NCI-H1105 treated with DMSO at 0.1 percent for 48 hours (cell line): Measurements from ENCODE around the gene ZNF750.

Source experiments
- DNase-seq: peaks from one replicate; lab custom pipeline; 2025; lab: John Stamatoyannopoulos, UW

Gene ZNF750

DNA sequence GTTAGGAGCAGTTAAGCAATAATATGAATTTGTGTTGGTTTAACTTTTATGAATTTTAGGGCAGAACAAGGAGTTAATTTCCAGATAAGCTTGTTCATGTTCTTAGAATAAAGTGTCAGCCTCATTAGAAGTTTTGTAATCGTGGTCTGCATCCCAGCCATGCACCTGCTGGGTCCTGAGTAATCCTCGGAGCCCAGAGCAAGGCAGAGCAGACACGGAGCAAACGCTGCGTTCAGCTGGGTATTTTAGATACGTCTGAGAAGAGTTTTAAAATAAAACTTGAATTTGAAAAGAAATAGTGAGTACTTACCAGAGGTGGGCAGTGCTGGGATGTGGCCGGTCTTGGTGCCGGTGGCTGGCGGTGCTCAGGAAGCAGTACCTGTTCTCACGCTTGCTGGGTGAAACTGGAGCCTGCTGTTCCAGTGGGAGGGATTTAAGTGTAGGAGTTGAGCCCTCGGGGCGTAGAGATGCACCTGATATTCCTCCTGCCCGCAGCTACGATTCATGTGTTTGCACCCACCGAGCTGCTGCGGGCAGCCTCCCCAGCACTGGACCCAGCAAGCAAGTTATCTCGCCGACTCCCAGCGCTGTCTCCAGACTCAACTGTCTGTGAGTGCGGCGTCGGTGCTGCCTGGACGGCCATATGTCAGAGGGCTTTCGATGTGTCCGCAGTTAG, at the start of gene ZNF750:
TSS of gene ZNF750 (minus strand) at position 406 of the 676 bp plus-strand sequence. CDS start 7,568 bp downstream, outside the sequence.
- DNase-seq = no peak

GRCh38 chr17:82888583-82889495, 49.0 kb upstream of the ZNF750 start:
- no peak for DNase-seq

GRCh38 chr17:82887255-82888164, 47.7 kb upstream of the ZNF750 start:
- no peak for DNase-seq

- DNase-seq = no peak
Observed at GRCh38 chr17:82884970-82885353, 45.1 kb upstream of the ZNF750 start.

- DNase-seq = no peak
Observed at GRCh38 chr17:82884341-82884969, 44.6 kb upstream of the ZNF750 start.

DNA sequence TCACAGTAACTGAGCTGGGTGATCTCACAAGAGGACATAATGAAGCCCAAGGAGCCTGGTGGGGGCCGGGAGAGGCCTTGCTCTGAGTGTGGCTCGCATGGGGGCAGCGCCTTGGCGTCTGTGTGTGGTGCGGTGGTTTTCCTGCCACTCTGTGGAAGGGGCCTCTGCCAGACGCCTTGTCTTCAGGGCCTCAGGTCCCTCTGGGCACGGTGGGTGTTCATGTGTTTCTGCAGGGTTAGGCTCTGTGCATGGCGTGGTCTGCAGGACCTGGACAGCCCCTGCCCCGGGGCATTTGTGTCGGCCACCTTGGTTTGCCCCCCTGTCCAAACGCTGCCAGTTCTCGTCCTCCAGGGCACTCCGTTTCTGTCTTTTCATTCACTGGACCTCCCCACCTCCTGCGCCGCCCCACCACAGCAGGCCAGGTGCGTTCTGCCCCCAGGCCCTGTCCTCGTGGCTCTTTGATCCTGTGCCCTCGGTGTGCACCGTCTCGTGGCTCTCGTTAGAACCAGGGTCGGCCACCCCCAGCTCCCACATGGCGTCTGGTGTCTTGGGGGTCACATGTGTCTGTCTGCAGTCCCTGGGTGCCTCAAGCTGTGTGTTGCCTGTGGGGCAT, 43.7 kb upstream of the ZNF750 start:
- no peak for DNase-seq

GRCh38 chr17:82882715-82883418, 43.0 kb upstream of the ZNF750 start:
- no peak for DNase-seq

GRCh38 chr17:82881900-82882714, 42.3 kb upstream of the ZNF750 start:
- no peak for DNase-seq

DNA sequence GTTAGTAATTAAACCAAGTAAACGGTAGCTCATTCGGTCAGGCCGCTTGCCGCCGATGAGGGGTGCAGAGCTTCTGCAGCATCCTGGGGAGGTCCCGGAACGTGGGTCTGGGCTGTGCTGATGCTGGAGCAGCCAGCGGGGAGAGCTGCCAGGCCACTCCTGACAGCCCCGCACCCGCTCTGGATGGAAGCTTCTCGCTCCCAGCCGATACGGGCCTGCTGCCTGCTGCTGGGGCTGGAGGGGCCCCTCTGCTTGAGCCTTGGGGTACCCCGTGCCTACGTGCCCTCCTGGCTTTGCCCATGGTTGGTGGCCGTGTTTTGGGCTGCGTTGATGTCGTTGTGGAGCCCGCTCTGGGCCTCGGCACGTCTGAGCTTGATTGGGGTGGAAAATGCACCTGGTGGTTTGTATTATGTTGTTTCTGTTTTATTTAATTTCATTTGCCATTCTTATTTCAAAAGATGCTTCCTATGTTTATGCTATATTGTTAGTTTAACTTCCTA, 41.6 kb upstream of the ZNF750 start:
- no peak for DNase-seq

DNA sequence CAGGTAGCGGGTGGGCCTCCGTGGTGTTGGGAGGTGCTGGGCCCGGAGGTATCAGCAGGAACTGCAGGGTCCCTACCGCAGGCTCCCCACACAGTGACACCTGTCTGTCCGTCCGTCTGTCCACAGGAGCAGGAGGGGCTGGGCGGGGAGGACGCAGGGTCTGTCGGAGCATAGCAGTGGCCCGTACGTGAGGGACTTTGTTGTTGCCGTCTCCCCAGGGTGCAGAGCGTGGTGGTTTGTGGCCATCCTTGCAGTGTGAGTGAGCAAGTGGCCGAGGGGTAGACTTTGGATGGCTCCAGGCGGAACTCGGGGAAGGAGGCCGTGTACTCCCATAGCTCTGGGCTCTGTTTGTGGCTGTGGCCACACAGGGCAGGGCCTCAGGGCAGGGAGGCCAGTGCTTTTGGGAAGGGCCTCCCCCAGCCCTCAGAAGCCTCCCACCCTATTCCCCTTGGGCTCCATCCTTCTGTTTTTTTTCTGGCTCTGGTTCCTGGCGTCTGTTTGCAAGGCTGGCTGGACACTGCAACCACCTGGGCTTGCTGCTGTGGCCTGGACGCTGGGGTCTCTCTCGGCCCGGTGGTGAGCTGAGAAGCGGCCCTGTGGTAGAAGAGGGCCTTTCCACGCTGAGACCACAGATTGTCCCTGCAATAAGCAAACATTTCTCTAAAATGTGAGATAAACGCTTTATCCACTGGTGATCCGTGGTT, 41.0 kb upstream of the ZNF750 start:
- DNase-seq = no peak

DNA sequence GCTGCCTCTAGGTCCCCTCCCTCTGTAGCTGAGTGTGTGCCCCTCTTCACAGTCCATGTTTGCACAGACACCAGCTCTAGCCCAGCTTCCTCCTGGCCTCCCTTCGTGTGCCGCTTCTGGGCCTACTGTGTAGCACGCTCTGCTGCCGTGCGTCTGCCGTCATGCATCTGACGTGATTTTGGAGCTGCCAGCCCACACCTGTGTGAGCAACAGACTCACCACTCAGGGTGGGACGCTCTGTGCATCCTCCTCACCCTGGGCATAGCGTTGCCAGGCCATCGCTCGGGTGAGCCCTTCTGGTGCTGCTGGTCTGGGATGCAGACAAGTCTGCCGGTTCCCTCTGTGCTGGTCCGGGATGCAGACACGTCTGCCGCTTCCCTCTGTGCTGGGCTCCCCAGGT, 39.4 kb upstream of the ZNF750 start:
- no peak for DNase-seq

GRCh38 chr17:82878527-82878926, 38.7 kb upstream of the ZNF750 start:
- DNase-seq = no peak

GRCh38 chr17:82876602-82877379, 37.0 kb upstream of the ZNF750 start:
- DNase-seq = no peak

- no peak for DNase-seq
Observed at GRCh38 chr17:82876149-82876548, 36.3 kb upstream of the ZNF750 start.

DNA sequence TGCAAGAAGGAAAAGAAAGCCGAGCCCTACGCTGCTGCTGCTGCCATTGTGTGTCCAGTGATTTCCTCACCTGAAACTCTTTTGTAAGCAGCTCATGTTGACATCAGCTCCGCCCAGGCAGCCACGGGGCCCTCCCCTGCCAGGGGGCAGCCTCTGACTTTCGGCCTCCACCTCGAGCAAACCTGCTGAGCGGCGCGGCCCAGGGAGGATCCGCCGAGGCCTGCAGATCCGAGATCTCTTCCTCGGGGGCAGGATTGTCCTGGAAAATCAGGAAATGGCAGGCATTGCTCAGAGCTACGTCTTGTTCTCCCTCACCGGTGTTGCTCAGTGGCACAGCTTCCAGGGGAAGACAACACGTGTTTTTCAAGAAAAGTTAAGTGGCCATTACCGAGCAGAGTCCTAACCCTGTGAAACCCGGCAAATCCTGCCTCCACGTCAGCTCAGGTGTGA, 35.6 kb upstream of the ZNF750 start:
- no peak for DNase-seq

GRCh38 chr17:82874011-82874835, 34.4 kb upstream of the ZNF750 start:
- DNase-seq = no peak

GRCh38 chr17:82873521-82873920, 33.7 kb upstream of the ZNF750 start:
- DNase-seq = no peak
